Astrocyte (in vitro differentiated cells and primary cell): ENCODE results near the gene FLOT2.

Source experiments
- EZH2 ChIP-seq: IDR thresholded peaks from 2 replicates; pipeline ENCODE4 v1.6.1; 2012; ENCODE audit warnings: mild to moderate bottlenecking, low read length, inconsistent platforms; ENCODE audit not compliant: insufficient read depth
- TF ChIP-seq, protein P1 (sequence below): IDR thresholded peaks from 2 replicates; pipeline ENCODE4 v1.5.1; 2011; ENCODE audit warnings: low read depth, mild to moderate bottlenecking, inconsistent platforms, low read length, moderate library complexity; ENCODE audit not compliant: insufficient read depth

DNA sequence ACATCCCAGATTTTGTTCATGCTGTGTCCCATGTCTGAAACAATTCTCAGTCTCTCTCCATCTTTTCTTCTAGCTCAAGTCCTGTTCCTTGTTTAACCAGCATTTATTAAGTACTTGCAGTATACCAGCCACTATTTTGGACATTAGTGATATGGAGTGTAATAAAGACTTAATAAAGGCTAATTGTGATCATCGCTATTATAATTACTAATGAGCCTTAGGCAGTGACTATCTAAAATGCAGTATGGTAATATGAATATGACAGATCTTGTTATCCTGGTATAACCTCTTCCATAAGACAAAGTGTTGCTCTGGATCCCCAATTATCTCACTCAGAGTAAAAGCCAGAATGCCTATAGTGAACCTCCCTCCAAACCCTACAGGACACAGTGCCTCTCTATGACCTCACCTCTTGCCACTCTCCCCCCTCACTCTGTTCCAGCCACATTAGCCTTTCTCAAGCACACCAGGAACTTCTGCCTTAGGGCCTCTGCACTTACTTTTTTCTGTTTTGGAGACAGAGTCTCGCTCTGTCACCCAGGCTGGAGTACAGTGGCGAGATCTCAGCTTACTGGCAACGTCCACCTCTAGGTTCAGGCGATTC is 1.8 kb upstream of the FLOT2 start:
- TF ChIP-seq, protein P1, sequence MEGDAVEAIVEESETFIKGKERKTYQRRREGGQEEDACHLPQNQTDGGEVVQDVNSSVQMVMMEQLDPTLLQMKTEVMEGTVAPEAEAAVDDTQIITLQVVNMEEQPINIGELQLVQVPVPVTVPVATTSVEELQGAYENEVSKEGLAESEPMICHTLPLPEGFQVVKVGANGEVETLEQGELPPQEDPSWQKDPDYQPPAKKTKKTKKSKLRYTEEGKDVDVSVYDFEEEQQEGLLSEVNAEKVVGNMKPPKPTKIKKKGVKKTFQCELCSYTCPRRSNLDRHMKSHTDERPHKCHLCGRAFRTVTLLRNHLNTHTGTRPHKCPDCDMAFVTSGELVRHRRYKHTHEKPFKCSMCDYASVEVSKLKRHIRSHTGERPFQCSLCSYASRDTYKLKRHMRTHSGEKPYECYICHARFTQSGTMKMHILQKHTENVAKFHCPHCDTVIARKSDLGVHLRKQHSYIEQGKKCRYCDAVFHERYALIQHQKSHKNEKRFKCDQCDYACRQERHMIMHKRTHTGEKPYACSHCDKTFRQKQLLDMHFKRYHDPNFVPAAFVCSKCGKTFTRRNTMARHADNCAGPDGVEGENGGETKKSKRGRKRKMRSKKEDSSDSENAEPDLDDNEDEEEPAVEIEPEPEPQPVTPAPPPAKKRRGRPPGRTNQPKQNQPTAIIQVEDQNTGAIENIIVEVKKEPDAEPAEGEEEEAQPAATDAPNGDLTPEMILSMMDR, result no peak
- TF ChIP-seq EZH2, result no peak
